Raji (cell line): ENCODE results near the gene MRLN.

ENCODE experiments used
- POLR2A ChIP-seq: IDR thresholded peaks from 2 replicates; pipeline ENCODE4 v1.6.1; 2011; ENCODE audit warnings: low read depth, low read length, control low read depth; ENCODE audit not compliant: insufficient read depth

Gene MRLN

GRCh38 chr10:59750155-59750945 lies 2.9 kb downstream of the MRLN start:
- no peak for TF ChIP-seq POLR2A

GRCh38 chr10:59748834-59749233 lies 4.4 kb downstream of the MRLN start:
- TF ChIP-seq POLR2A = no peak

GRCh38 chr10:59745163-59745650 lies 8.0 kb downstream of the MRLN start:
- TF ChIP-seq POLR2A = no peak

- TF ChIP-seq POLR2A = no peak
These were observed 11.7 kb downstream of the MRLN start for GRCh38 chr10:59741583-59741982.

- no peak for TF ChIP-seq POLR2A
These were observed 12.2 kb downstream of the MRLN start for GRCh38 chr10:59741048-59741447.

- no peak for TF ChIP-seq POLR2A
These were observed 16.5 kb downstream of the MRLN start for GRCh38 chr10:59736749-59737148.

- TF ChIP-seq POLR2A = no peak
These were observed 18.0 kb downstream of the MRLN start for GRCh38 chr10:59735296-59735695.

- TF ChIP-seq POLR2A = no peak
These were observed 19.2 kb downstream of the MRLN start for GRCh38 chr10:59734014-59734462.

- TF ChIP-seq POLR2A = no peak
These were observed 28.9 kb downstream of the MRLN start for GRCh38 chr10:59724098-59724938.

GRCh38 chr10:59720377-59720776 lies 32.9 kb downstream of the MRLN start:
- TF ChIP-seq POLR2A = no peak

- TF ChIP-seq POLR2A = no peak
These were observed 33.9 kb downstream of the MRLN start for GRCh38 chr10:59719374-59719773.

GRCh38 chr10:59718257-59718656 lies 35.0 kb downstream of the MRLN start:
- no peak for TF ChIP-seq POLR2A

GRCh38 chr10:59713196-59713821 lies 39.9 kb downstream of the MRLN start:
- no peak for TF ChIP-seq POLR2A

GRCh38 chr10:59711871-59712494 lies 41.3 kb downstream of the MRLN start:
- TF ChIP-seq POLR2A = no peak

GRCh38 chr10:59709395-59710125 lies 43.7 kb downstream of the MRLN start, which contains the start of gene SLC16A9:
Gene SLC16A9 (minus strand): TSS chr10:59709850. CDS start chr10:59684291, 25,559 bp downstream.
- no peak for TF ChIP-seq POLR2A
